Cardiac septum (tissue), 1 donor: ENCODE measurements around the gene REEP6. TPM values are rescaled to one million over a fixed set of nuclear protein-coding genes. Genes with fewer than 3 reads are reported as not detected.
"Not testable (repeated sequence)": the region's sequence is repeated elsewhere in the genome, so short reads cannot be mapped to it uniquely, and the experiment has no call there.

Source experiments
- DNase-seq: peaks from one replicate; pipeline ENCODE4 v3.0.0-alpha.2; 2020; ENCODE audit warnings: low spot score
- intact Hi-C: fragments of 100-400 bp; cut with DNase I; formaldehyde crosslinking; loops from one replicate; pipeline ENCODE4 v1.14.0; 2022
- total RNA-seq: library from RNA; stranded (reverse); fragmentation: NEBNext Ultra II Directional; extraction: Animal tissue kit (Norgen Biotek cat#: 25700); gene quantifications from one replicate; pipeline ENCODE4 v1.2.1, GENCODE V29; 2021
- donor health status: DM: no; HTN: no; CAD: no.

REEP6 gene
- total RNA-seq, 1 donor from 2014 or later = 3.3 TPM

DNA sequence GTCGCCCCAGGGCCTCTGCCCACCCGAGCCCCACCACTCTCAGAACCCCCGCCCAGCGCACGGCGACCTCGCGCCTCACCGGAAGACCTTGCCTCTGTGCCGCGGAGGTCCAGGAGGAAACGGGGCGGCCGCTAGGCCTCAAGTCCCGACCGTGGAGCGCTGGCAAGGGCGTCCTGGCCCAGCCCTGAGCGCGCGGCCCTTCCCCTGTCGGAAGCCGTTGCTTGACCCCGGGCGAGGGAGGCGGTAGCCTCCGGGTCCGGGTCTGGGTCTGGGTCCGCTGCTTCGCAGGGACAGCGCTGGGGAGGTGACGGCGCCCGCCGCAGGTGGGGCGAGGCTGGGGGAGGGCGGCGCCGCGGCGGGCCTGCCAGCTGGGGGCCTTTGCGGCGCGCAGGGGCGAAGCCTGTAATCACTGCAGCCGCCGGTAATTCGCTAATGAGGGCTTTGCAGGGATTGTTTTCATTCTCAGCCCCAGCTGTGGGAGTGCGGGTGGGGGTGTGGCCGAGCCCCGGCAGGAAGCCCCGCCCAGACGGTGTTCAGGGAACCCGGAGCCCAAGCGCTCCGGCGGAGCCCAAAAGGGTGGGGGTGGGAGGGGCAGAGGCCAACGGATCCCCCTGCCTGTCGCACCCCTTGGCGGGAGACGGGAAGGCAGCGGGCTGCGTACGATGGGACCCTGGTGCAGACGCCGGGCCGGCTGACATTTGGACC is 20.5 kb upstream of the REEP6 start:
- intact Hi-C loops = no loop called here

DNA sequence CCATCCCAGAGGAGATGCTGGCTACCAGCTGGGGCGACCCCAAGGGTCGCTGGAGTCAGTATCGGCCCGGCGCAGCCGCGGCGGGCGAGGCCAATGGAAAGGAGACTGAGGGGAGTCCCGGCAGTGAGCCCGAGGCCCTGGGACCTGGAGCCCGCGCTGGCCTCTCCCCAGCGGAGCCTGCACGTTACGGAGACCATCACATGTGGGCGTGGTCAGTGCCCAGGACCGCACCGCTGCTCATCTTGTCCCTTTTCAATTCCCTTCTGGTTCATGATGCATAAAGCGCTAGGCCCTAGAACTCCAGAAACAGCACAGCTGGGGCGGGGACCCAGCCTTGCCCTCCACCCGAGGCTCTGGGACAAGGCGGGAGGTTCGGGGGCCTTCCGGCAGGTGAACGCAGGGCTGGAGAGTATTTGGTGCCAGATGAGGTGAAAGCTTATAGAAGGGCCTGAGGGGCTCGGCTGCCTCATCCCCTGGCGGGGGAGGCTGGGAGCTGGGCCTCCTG is 19.9 kb upstream of the REEP6 start:
- no peak for DNase-seq
- intact Hi-C loops = no loop called here

More for the DNA sequence above, 20.5 kb upstream of the REEP6 start:
- no peak for DNase-seq

DNA sequence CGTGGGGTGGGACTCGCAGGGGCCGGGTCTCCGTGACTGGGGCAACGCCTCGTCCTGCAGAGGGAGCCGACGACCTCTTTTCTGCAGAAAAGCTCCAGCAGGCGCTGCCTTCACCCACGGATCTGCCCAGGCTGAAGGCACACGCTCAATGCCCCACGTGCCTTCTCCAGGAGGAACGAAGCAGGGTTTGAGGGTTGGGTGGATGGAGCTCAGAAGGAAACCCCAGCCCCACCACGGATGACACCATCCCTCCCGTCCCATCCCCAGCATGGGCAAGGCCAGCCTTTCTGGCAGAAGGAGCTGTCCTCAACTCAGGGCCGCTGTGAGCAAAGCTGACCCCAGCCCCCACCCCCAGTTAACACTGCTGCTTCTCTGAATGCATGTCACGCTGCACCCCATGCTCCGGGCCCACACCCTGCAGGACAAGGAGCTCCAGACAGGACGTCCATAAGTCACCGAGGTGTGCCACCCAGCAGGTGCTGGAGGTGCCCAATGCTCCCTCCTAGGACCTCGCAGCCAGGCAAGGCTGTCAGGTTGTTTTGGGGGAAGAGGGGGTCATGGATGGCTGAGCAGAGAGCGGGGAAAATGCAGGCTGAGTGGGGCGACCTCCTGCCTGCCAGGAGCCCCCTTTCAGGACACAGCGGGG is 19.3 kb upstream of the REEP6 start:
- DNase-seq = no peak

DNA sequence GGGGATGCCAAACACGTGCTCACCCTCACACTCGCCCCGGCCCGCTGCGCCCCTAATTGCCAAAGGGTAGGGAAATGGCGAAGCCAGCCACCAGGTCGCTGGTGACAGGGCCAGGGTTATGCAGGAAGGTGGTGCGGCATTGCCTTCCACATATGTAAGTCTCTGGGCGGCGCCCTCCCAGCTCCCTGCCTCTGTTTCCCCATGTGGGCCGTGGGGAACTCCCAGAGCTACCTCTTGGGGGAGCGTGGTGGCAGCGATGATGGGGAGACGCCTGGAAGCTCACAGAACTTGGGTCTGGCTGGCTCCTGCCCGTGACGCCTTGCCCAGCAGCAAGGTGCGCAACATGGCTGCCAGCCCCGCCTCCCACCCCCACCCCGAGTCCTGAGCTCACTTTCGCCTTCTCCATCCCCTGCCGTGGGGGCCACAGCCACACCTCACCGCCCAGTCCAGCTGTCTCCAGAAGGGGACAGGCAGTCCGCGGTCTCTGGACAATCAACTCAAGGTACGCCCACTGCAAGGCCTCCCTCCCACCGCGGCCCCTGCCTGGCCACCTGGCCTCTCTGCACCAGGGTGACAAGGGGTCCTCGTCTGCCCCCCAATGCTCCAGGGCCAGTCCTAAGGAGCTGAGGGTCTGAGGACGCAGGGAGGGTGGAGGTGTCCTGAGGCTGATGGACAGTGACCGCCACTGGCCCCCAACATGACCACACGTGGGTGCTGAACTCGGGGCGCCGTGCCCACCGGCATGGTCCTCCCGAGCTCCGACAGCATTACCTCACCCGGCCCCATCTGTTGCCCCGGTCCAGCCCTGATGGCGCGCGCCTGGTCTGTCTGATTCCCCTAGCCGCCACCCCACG is 18.5 kb upstream of the REEP6 start:
- DNase-seq = no peak
- intact Hi-C loops = no loop called here

More for the DNA sequence above, 19.3 kb upstream of the REEP6 start:
- intact Hi-C loops = no loop called here

DNA sequence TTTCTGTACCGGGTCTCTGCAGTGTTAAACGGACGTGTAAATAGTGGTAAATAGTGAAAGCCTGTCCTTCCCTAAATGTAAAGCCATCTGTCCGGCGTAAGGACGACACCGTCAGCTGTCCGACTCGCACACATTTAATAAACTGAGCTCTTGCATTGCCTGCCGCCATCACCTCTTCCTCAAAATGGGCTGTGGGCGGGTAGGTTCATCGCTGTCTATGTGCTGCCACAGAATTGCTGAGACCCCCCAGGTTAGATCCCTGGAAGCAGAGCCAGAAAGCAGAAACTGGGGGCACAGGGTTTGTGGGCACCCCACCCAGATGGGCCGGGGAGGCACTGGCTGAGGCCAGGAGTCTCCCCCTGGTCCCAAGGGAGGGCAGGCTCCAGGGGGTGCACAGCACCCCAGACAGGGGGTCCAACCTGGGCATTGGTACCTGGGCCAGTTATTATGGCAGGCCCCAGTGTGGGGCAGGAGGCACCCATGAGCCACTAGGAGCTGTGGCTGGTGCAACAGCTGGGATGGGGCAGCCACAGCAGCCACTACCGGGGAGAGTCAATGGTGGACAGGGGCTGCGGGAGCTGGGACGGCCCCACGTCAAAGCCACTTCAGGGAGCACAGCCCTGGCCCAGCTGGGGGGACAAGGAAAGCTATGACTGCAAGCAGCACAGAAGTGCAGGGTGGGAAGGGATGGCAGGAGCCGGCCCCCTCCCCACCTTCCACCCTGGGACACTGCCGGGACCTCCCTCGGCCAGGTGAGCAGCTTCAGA is 17.7 kb upstream of the REEP6 start:
- no peak for DNase-seq

DNA sequence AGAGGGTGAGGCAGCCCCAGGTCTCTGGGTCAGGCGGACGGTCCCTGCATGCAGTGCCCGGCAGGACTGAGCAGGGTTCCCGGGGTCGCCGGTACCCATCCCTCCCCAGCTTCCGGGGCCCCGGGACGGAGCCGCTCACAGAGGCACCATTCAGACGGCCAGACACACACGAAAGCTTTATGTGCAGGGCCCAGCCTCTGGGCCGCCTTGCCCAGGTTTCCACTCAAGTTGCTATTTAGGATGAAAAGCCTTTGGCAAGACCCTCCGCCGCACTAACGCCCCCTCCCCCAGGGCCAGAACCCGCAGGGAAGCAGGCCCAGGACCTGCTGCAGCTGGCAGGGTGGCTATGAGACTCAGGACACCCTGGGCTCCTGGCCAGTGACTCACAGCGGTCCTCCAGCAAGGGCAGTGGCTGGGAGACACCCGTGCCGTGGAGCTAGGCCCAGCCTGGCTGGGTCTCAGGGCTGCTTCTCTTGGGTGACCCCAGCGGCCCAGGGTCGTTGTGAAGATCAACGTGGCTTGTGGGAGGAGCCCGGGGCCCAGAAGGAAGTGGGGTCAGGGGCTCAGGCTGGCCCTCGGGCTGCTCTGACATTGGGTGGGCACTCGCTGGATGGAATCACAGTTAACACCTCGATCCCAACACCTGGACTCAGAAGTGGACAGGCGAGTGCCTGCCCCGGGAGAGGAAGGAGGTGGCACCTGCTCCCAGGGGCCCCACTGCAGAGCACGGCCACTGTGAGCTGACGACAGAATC is 16.8 kb upstream of the REEP6 start:
- intact Hi-C loops = no loop called here
- no peak for DNase-seq

More for the DNA sequence above, 17.7 kb upstream of the REEP6 start:
- intact Hi-C loops = no loop called here

DNA sequence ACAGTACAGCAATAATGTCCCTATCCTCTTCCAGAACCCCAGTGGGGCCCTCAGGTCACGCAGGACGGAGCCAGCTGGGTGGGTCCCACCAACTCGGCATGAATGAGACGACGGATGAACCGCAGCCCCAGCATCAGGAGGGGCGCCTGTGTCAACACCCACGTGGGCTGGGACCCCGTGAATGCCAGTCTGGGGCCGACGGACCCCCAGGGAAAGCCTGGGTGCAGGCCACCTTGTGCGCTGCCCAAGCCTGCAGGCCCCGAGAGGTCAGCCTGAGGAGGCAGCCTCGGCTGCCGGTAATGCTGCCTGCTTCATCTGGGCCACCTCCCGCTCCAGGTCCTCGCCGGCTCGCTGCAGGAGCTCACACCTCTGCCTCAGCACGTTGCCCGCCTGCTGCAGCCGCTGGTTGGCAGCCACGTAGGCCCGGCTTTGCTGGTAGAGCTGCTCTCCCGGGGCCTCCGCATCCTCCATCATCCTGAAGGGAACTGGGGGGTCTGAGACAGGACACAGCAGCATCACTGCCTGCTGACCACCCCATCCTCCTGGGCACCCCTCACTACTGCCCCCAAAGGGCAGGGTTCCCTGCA is 16.1 kb upstream of the REEP6 start:
- no peak for DNase-seq
- intact Hi-C loops = no loop called here

DNA sequence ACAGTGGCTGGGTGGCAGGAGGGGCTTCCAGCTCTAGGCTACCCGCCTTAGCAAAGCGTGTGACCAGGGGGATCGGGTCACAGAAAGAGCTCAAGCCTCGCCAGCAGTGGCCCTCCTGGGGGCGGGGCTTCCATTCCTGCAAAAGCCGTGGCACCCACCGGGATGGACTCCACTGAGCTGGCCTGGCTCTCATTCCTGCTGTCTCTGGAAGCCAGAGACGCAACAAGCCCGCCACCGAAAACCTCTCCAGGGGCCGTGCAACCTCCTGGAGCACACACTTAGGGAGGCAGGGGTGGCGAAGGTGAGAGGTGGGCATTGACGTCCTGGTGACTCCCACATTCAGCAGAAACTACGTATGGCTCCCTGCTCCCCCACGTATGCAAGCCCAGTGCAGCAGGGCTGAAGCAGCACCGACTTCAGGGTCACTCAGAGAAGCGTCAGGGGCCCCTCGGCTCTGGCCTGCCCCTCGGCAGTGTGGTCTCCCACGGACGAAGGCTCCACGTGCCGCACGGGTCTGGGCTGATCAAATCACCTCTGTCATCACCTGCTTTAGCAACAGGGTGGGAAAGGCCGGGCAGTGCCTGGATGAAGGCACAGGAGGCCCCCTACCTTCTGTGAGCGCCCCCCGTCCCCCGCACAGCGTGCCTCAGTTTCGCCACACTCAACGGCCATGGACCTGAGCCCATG is 15.1 kb upstream of the REEP6 start:
- intact Hi-C loops = no loop called here
- DNase-seq = no peak

DNA sequence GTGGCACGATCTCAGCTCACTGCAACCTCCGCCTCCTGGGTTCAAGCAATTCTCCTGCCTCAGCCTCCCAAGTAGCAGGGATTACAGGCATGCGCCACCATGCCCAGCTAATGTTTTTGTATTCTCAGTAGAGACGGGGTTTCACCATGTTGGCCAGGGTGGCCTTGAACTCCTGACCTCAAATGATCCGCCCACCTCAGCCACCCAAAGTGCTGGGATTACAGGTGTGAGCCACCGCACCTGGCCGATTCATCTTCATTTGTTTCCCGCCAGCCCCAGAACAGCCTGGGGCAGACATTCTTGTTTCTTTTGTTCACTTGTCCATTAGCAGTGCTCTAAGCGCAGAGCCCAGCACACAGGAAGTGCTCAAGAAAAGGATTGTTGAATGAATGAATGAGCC is 13.9 kb upstream of the REEP6 start:
- DNase-seq, intact Hi-C loops: not testable (repeated sequence)

DNA sequence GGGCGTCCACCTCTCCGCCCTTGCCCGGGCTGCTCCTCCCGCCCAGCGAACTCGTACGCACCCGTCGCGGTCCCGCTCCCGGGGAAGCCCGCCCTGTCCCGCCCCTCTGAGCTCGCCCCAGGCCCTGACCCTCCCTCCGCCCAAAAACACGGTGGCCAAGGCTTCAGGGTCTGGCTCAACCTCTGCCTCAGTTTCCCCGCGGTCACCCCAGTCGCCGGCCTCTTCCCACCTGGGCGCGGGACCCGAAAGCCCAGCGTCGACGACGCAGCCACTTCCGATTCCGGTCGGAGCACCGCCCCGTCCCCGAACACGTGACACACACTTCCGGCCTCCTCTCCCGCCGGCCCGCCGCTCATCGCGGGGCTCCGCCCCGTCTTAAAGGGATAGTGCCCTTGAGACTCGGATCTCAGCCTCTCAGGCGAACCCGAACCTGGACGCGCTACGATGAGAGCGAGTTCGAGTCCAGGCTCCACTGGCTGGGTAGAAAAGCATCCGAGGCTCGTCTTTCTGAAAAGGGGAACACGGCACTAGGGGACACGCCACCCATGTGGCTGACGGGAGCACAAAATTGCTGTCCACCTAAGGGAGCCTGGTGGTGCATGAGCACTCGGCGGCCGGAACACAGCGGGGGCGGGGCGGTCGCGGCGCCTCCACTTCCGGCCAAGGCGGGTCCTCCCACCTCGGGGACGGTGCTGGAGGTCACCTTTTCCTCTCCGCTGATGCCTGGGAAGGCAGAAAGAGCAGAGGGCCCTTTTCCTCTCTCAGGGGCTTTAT is 11.9 kb upstream of the REEP6 start, which contains the start of gene C19orf25:
Gene C19orf25, minus strand, starts transcription at position 282 of the 774 bp plus-strand sequence. CDS start 312 bp downstream, outside the sequence.
- intact Hi-C loops = no loop called here
- peak; percentile 98 for DNase-seq

DNA sequence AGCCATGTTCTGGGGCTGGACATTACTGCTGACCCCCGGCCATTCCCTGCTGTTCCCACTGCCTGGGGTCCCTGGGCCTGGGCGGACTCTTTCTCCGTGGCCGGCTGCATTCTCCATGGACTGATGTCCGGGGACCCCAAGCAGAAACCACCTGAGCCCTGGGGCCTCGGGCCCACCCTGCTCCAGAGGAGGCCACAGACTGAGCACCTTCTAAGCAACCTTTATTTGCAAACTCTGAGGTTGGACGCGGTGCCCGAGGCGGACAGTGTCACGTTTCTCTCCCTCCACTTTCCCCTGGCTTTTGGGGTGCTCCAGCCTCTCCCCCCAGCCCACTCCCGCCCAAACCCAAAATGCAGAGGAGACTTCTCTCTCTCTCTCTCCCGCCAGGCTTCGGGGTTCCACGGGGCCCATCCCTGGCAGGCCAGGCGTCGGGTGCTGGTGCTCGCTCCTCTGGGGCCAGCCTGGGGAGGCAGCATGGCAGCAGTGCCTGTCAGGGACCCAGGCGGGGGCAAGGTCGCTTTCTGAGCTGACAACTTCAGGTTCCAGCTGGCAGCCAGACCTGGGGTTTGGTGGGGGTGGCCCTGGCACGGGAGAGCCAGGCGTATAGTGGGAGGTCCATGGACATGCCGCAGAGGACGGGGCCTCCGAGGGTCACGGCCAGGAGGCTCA is 9.6 kb upstream of the REEP6 start:
- intact Hi-C loops = no loop called here
- no peak for DNase-seq

DNA sequence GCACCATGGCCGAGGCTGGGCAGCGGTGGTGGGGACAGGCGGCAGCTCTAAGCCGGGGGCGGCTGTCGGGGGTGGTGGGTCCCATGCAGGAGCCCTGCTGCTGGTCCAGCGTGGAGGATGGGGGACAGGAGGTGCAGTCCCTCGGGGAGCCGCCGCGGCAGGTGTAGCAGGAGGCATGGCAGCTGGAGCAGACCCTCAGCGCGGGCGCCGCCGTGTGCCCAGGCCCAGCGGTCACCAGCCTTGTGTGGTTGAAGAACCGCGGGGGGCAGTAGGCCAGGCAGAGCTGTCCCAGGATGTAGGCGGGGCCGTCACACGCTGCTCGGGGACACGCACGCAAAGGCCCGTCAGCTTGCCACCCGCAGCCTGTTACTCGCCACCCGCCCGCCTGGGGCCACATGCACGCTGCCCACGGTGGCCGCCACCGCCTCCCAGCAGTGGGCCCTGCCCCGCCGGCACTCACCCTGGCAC is 9.1 kb upstream of the REEP6 start:
- DNase-seq = no peak
- intact Hi-C loops = no loop called here

DNA sequence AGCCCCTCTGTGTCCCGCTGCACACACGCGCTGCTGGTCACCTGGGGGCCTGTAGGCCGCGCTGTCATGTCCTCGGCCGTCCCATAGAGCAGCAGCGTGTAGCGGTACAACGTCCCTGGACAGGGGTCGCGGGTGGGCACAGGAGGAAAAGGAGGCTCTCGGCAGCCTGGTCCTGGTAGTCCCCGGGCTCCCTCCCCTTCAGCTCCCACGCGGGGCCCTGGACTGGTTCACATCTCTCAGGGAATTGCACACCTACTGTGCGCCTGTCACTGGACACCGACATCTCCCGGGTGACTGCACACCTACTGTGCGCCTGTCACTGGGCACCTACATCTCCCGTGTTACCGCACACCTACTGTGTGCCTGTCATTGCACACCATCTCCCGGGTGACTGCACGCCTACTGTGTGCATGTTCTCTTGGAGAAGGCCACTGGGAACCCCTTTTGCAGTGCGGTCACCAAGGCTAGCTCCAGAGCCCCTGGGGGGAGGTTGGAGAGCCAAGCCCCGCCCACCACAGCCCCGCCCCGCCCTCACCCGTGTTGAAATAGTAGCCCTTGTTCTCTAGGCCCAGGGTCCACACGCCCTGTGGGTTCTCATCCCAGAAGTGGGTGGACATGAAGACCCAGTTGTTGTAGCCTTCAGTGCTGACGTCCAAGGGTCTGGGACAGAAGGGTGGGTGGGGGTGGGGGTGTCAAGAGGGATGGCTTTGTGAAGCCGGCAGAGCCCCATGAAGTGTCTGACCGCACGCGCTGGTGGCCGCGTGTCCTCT is 8.4 kb upstream of the REEP6 start:
- intact Hi-C loops = no loop called here
- no peak for DNase-seq

DNA sequence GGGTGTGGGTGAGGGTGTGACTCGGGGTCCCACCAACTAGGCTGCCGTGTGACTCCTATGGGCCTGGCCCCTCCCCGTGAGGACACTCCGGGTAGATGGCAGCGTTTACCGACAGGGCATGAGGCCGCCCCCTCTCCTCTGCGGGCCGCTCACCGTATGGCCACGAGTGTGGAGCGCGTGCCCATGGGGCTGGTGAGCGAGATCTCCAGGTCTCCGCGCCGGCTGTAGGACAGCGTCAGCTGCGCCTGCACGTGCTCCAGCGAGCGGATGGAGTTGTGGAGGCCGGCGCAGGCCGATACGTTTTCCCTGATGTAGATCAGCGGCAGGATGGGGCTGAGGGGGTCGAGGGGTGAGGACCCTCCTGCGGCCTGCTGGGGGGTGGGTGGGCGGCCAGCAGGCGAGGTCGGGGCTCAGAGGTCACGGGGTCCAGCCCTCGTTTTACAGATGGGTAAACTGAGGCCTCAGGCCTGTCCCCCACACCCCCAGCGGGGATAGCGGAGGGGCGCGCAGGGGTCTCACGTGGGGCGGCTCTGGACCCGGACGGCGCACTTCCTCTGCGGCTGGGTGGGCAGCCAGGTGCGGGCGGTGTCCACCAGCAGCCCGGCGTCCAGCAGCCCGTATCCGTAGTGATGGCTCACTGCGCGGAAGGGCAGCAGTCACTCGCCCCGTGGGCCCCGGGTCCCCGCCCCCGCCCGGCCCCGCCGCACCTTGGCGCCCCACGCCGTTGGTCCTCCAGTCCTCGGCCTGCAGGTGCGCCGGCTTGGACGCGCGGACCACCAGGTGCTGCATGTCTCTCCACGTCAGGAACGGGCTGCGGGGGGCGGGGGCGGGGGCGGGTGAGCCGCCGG is 7.6 kb upstream of the REEP6 start:
- no peak for DNase-seq
- intact Hi-C loops = no loop called here

DNA sequence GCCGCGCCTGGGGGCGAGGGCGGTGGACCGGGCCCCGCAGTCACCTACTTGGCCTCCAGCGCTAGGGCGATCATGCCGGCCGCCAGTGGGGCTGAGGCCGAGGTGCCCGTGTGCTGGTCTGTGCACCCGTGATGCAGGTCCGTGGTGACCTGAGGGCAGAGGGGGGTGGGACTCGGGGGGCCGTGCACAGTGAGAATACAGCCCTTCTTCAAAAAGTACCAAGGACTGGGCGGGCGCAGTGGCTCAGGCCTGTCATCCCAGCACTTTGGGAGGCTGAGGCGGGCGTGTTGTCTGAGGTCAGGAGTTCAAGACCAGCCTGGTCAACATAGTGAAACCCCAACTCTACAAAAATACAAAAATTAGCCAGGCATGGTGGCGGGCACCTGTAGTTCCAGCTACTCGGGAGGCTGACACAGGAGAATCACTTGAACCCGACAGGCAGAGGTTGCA is 7.0 kb upstream of the REEP6 start:
- DNase-seq = no peak
- intact Hi-C loops = no loop called here
